Mesendoderm (in vitro differentiated cells): ENCODE data around the gene NCCRP1.

Experiments used
- DNase-seq: peaks from one replicate; pipeline ENCODE4 v3.0.0; 2013
- H2AK5ac ChIP-seq: 2 replicates; pipeline ENCODE4 v1.6.1; 2013; ENCODE audit warnings: low read length, inconsistent platforms
- H2BK120ac ChIP-seq: 2 replicates; pipeline ENCODE4 v1.6.1; 2013; ENCODE audit warnings: low read depth, mild to moderate bottlenecking, low read length, moderate library complexity, mixed read lengths
- H2BK15ac ChIP-seq: replicated peaks from 2 replicates; pipeline ENCODE4 v1.6.1; 2013; ENCODE audit warnings: low read depth, mild to moderate bottlenecking, moderate library complexity
- H2BK5ac ChIP-seq: 2 replicates; pipeline ENCODE4 v1.6.1; 2013; ENCODE audit warnings: low read length, inconsistent platforms
- H3K18ac ChIP-seq: 2 replicates; pipeline ENCODE4 v1.6.1; 2013; ENCODE audit warnings: mild to moderate bottlenecking, low read length, mixed read lengths
- H3K23ac ChIP-seq: one replicate; pipeline ENCODE4 v1.6.1; 2013; ENCODE audit warnings: low read length
- H3K27ac ChIP-seq: 2 replicates; pipeline ENCODE4 v1.5.1; 2013; ENCODE audit warnings: low read depth, mild to moderate bottlenecking, inconsistent platforms, low read length, moderate library complexity
- H3K27me3 ChIP-seq: 2 replicates; pipeline ENCODE4 v1.6.1; 2013; ENCODE audit warnings: low read length, control low read depth, mild to moderate bottlenecking, inconsistent platforms; ENCODE audit not compliant: insufficient read depth, poor library complexity
- H3K36me3 ChIP-seq: 2 replicates; pipeline ENCODE4 v1.6.1; 2013; ENCODE audit warnings: low read length, inconsistent platforms; ENCODE audit not compliant: control insufficient read depth, insufficient read depth
- H3K4ac ChIP-seq: one replicate; pipeline ENCODE4 v1.6.1; 2013; ENCODE audit warnings: low read depth, mild to moderate bottlenecking, low read length, moderate library complexity
- H3K4me1 ChIP-seq: 2 replicates; pipeline ENCODE4 v1.6.1; 2013; ENCODE audit warnings: low read depth, low read length, inconsistent platforms; ENCODE audit not compliant: control insufficient read depth
- H3K4me2 ChIP-seq: 2 replicates; pipeline ENCODE4 v1.6.1; 2013; ENCODE audit warnings: low read length
- H3K4me3 ChIP-seq: 2 replicates; pipeline ENCODE4 v1.5.1; 2013; ENCODE audit warnings: mild to moderate bottlenecking, low read length
- H3K56ac ChIP-seq: one replicate; pipeline ENCODE4 v1.6.1; 2013; ENCODE audit warnings: low read length
- H3K79me1 ChIP-seq: 2 replicates; pipeline ENCODE4 v1.6.1; 2013; ENCODE audit warnings: low read length, inconsistent platforms
- H3K79me2 ChIP-seq: 2 replicates; pipeline ENCODE4 v1.6.1; 2013; ENCODE audit warnings: mild to moderate bottlenecking, low read length; ENCODE audit not compliant: control insufficient read depth, insufficient read depth
- H3K9ac ChIP-seq: 2 replicates; pipeline ENCODE4 v1.6.1; 2013; ENCODE audit warnings: low read length, inconsistent platforms
- H4K5ac ChIP-seq: one replicate; pipeline ENCODE4 v1.6.1; 2013; ENCODE audit warnings: low read length
- H4K8ac ChIP-seq: one replicate; pipeline ENCODE4 v1.6.1; 2013; ENCODE audit warnings: low read depth, mild to moderate bottlenecking, control low read depth, low read length, moderate library complexity
- WGBS: extraction: QIAGEN DNeasy Blood & Tissue Kit; methylation state at CpG from one replicate; pipeline ENCODE4 v1.1.7; 2013; ENCODE audit warnings: low lambda C conversion rate, missing lambda C conversion rate; ENCODE audit not compliant: insufficient coverage; ENCODE audit errors: extremely low coverage; 5-methylcytosine and 5-hydroxymethylcytosine counted together

Gene NCCRP1

GRCh38 chr19:39171479-39172465 is 25.0 kb upstream of the NCCRP1 start:
- Histone ChIP-seq H3K27ac (no peak overlapping the region), H4K8ac (no peak overlapping the region), H2BK5ac (no peak overlapping the region), H3K79me1 (no peaks in the 10 kb centered on the region), H3K56ac (no peak overlapping the region), H3K79me2 (no peaks in the 10 kb centered on the region), H2BK120ac (no peak overlapping the region), H3K4me2 (no peak overlapping the region), H3K9ac (no peak overlapping the region), H3K27me3 (no peaks in the 10 kb centered on the region), H3K36me3 (no peaks in the 10 kb centered on the region), H3K23ac (no peak overlapping the region), H3K18ac (no peak overlapping the region), H3K4ac (no peak overlapping the region), H2AK5ac (no peak overlapping the region), H3K4me1 (peaks cover 2% of the 10 kb centered on the region), H2BK15ac (no peak overlapping the region), H3K4me3 (no peak overlapping the region), H4K5ac (no peak overlapping the region)
- no CpG with 5 or more reads among the region's 27 CpGs for whole genome bisulfite sequencing
- no peak for DNase-seq

- no peak overlapping the region for H3K4ac ChIP-seq
- no CpG with 5 or more reads among the region's 45 CpGs for WGBS
- H3K27ac ChIP-seq = no peak overlapping the region
These were observed 23.9 kb upstream of the NCCRP1 start for GRCh38 chr19:39172700-39173501.

GRCh38 chr19:39173502-39173991 is 23.2 kb upstream of the NCCRP1 start:
- H3K79me1 ChIP-seq = no peaks in the 10 kb centered on the region
- no peaks in the 10 kb centered on the region for H3K36me3 ChIP-seq
- no peak overlapping the region for H3K4ac ChIP-seq
- H3K4me3 ChIP-seq = no peak overlapping the region
- H2BK15ac ChIP-seq = no peak overlapping the region
- no peak for DNase-seq
- no peak overlapping the region for H3K56ac ChIP-seq
- H2AK5ac ChIP-seq = no peak overlapping the region
- H3K4me1 ChIP-seq = no peaks in the 10 kb centered on the region
- no peak overlapping the region for H4K5ac ChIP-seq
- no CpG with 5 or more reads among the region's 25 CpGs for WGBS
- no peak overlapping the region for H3K9ac ChIP-seq
- H3K23ac ChIP-seq = no peak overlapping the region
- H3K18ac ChIP-seq = no peak overlapping the region
- no peaks in the 10 kb centered on the region for H3K79me2 ChIP-seq
- H3K27ac ChIP-seq = no peak overlapping the region
- no peak overlapping the region for H4K8ac ChIP-seq
- no peaks in the 10 kb centered on the region for H3K27me3 ChIP-seq
- H2BK5ac ChIP-seq = no peak overlapping the region
- H3K4me2 ChIP-seq = no peak overlapping the region
- H2BK120ac ChIP-seq = no peak overlapping the region

More at GRCh38 chr19:39172700-39173501, 23.9 kb upstream of the NCCRP1 start:
- Histone ChIP-seq H3K4me2 (no peak overlapping the region), H2AK5ac (no peak overlapping the region), H3K23ac (no peak overlapping the region), H2BK15ac (no peak overlapping the region), H3K79me1 (no peaks in the 10 kb centered on the region), H3K9ac (no peak overlapping the region), H2BK120ac (no peak overlapping the region), H3K4me1 (no peaks in the 10 kb centered on the region), H3K79me2 (no peaks in the 10 kb centered on the region), H3K36me3 (no peaks in the 10 kb centered on the region), H3K4me3 (no peak overlapping the region), H3K18ac (no peak overlapping the region), H3K56ac (no peak overlapping the region), H3K27me3 (no peaks in the 10 kb centered on the region), H2BK5ac (no peak overlapping the region), H4K5ac (no peak overlapping the region), H4K8ac (no peak overlapping the region)
- DNase-seq = no peak

GRCh38 chr19:39174142-39174541 is 22.6 kb upstream of the NCCRP1 start:
- Histone ChIP-seq H3K4me2 (no peak overlapping the region), H3K79me2 (no peaks in the 10 kb centered on the region), H2BK15ac (no peak overlapping the region), H3K4ac (no peak overlapping the region), H3K56ac (no peak overlapping the region), H3K79me1 (no peaks in the 10 kb centered on the region), H3K27me3 (no peaks in the 10 kb centered on the region), H2AK5ac (no peak overlapping the region), H4K8ac (no peak overlapping the region), H3K36me3 (no peaks in the 10 kb centered on the region), H3K9ac (no peak overlapping the region), H3K18ac (no peak overlapping the region), H4K5ac (no peak overlapping the region), H3K23ac (no peak overlapping the region), H2BK5ac (no peak overlapping the region), H2BK120ac (no peak overlapping the region), H3K27ac (no peak overlapping the region), H3K4me3 (no peak overlapping the region), H3K4me1 (no peaks in the 10 kb centered on the region)
- no peak for DNase-seq
- WGBS = no CpG with 5 or more reads among the region's 16 CpGs

- Histone ChIP-seq H2AK5ac (no peak overlapping the region), H3K27ac (no peak overlapping the region), H2BK15ac (no peak overlapping the region), H4K8ac (no peak overlapping the region), H3K27me3 (no peaks in the 10 kb centered on the region), H3K18ac (no peak overlapping the region), H3K79me2 (no peaks in the 10 kb centered on the region), H3K56ac (no peak overlapping the region), H3K79me1 (no peaks in the 10 kb centered on the region), H3K4ac (no peak overlapping the region), H3K4me3 (no peak overlapping the region), H2BK5ac (no peak overlapping the region), H3K9ac (no peak overlapping the region), H3K4me2 (no peak overlapping the region), H3K4me1 (no peaks in the 10 kb centered on the region), H3K36me3 (no peaks in the 10 kb centered on the region), H4K5ac (no peak overlapping the region), H2BK120ac (no peak overlapping the region), H3K23ac (no peak overlapping the region)
- no CpG with 5 or more reads among the region's 43 CpGs for WGBS
- no peak for DNase-seq
These were observed 21.9 kb upstream of the NCCRP1 start for GRCh38 chr19:39174558-39175544.
